HT-29 (cell line): ENCODE measurements around the gene NQO2. TPM values are rescaled to one million over a fixed set of nuclear protein-coding genes. Genes with fewer than 3 reads are reported as not detected.
A peak's percentile ranks its signal among the peaks of the same experiment; 100 is the strongest.
"Not testable (repeated sequence)": the region's sequence is repeated elsewhere in the genome, so short reads cannot be mapped to it uniquely, and the experiment has no call there.

Experiments
- DNase-seq: peaks from one replicate; pipeline ENCODE4 v3.0.0-alpha.2; 2015; ENCODE audit warnings: low spot score
- total RNA-seq: library from RNA; depleted of rRNA; stranded (reverse); fragments of >200 nt; shearing (Covaris generic); gene quantifications from 2 replicates; pipeline ENCODE4 v1.2.3, GENCODE V29; 2014

The NQO2 gene
- total RNA-seq, 1 experiment from 2014 or later = 24.4 TPM

DNA sequence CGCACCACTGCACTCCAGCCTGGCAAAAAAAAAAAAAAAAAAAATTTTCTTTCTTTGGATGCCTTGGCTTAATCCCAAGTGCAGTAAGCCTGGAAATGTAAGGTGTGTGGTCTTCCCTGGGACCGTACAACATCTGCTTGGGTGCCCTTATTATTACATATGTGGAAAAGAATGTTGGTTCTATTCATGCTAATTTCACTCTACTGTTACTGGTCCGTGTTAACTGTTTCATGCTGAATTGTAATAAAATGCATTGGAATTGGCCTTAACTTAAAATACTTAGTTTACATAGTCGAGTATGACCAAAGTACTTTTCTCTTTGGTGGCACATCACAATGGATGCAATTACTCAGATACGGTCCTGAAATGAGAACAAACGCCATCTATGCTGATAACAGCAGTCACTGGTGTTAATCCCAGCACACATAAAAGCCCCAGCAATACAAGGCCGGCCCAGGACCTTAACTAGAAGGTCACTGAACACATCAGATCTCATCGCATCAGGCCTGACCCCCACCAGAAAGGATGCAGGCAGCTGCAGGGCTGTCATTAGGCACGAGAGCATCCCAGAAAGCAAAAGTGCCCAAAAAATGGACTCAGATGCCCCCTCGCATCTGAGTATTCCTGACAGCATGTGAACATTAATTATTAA, 29.5 kb upstream of the NQO2 start:
- no peak for DNase-seq

DNA sequence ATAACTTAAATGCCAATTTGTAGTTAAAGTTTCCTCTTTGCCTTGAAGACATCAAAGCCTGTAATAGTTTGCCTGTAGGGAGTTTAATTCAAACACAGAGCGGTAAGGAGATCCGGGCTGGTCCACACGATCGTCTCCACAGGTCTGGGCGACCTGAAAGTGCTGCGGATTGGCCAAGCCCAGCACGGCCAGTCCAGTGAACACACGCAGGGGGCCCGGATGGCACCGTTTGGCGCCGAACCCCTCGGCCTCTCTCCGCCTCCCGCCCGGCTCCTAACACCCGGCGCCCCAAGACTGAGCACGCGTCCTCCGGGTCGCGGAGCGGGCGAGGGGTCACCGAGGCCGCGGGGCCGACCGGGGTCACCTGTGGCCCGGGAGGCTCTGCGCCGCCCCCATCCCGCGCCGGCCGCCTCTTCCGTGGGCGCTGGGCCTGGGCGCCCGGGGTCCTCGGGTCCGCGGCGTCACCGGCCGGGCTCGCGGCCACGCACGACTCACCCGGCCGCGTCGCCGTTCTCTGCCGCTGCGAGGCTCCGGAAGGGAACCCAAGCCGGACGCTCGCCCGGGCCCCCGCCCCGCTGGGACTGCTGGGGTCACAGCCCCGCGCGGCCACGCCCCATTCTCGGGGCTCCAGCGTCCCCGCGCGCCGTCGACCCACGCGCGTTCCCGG, 28.8 kb upstream of the NQO2 start:
- DNase-seq = peak; percentile 54

GRCh38 chr6:2971420-2972218, 28.1 kb upstream of the NQO2 start, which contains the start of gene SERPINB6:
SERPINB6 (minus strand) TSS chr6:2971567; CDS start chr6:2959332, 12,235 bp downstream.
- DNase-seq = peak; percentile 57

DNA sequence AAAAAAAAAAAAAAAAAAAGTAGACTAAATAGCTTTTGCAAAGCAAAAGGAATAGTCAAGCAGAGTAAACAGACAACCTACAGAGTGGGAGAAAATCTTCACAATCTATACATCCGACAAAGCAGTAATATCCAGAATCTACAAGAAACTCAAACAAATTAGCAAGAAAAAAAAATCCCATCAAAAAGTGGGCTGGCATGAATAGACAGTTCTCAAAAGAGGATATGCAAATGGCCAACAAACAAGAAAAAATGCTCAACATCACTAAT, 27.5 kb upstream of the NQO2 start:
- DNase-seq = not testable (repeated sequence)

DNA sequence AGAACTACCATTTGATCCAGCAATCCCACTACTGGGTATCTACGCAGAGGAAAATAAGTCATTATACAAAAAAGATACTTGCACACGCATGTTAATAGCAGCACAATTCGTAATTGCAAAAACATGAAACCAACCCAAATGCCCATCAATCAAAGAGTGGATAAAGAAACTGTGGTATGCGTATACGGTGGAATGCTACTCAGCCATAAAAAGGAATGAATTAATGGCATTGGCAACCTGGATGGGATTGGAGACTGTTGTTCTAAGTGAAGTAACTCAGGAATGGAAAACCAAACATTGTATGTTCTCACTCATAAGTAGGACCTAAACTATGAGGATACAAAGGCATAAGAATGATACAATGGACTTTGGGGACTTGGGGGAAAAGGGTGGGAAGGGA, 27.0 kb upstream of the NQO2 start:
- DNase-seq = not testable (repeated sequence)

DNA sequence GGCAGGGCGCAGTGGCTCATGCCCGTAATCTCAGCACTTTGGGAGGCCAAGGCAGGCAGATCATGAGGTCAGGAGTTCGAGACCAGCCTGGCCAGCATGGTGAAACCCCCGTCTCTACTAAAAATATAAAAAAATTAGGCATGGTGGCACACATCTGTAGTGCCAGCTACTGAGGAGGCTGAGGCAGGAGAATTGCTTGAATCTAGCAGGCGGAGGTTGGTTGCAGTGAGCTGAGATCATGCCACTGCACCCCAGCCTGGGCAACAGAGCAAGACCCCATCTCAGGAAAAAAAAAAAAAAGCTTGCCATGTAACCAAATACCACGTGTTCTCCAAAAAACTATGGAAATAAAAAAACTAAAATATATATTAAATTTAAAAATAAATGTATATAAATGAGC, 26.5 kb upstream of the NQO2 start:
- not testable (repeated sequence) for DNase-seq

- DNase-seq = no peak
Measured at GRCh38 chr6:2973676-2974075, 26.0 kb upstream of the NQO2 start.

- no peak for DNase-seq
Measured at GRCh38 chr6:2976060-2976459, 23.6 kb upstream of the NQO2 start.

DNA sequence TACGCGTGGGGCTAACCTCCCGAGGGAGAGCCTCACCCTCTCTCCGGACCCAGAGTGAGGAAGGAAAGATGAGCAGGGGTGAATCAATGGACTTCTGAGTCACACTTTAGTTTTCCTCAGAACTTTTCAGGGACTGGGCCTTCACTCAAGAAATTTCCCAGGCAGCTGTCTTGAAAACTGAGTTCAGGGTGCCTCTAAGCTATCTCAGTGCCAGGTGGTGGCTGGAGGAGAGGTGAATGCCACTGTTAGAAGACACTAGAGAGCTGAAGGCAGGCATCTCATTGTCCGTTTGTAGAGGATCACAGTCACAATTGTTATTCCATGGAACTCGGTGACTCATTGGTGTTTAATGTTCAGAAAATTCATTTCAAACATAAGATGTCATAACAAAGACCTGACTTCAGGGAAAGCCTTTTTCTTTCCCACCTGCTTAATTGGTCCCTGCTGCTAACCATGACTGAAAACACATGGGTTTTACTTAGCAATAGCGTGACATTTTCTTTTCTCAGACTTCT, 23.1 kb upstream of the NQO2 start:
- no peak for DNase-seq

GRCh38 chr6:2977290-2977689, 22.4 kb upstream of the NQO2 start:
- DNase-seq = no peak

DNA sequence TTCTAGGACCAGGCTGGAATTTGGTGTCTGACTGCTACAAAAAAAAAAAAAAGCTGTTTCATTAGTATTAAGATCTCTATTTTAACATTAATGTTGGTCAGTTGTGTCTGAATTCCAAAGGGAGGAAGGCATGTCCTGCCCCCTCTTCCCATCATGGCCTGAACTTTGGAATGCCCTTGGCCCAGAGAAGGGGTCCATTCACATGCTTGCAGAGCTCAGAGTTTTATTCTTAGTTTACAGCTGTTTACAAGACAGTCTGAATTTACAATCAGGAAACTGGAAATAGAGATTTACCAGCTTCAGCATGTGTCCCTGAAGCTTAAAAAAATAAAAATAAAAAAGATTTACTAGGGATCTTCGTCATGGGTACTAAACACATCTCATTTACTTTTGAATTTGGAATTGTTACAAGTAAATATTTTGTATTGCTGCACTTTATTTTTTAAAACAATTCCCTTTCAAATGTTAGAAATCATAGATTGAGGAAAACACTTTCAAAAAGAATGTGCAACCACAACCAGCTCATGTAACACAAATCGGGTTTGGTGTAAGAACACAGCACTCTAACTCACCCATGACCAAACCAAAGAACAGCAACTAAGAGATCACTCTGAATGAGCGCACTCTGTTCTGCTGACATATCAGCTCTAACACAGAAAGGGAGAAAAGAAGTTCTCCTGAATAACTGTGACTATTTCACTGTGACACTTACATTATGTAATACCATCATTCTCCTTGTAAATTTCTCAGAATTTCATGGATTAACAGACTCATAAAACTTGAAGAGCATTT, 21.7 kb upstream of the NQO2 start:
- no peak for DNase-seq

DNA sequence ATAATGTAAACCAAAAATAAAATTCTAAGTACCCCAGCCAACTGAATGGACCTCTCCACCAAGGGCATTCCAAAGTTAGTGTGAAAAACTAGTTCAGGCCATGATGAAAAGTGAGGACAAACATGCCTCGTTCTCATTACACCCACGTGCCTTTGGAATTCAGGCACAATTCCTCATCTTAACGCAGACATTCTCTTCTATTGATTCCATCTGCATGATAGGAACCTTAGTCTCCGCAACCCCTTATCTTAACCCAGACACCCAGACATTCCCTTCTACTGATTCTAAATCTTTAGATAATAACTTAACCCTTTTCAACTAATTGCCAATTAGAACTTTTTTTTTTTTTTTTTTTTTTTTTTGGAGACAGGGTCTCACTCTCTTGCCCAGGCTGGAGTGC, 20.8 kb upstream of the NQO2 start:
- no peak for DNase-seq

- DNase-seq = no peak
Measured at GRCh38 chr6:2979819-2980464, 19.8 kb upstream of the NQO2 start.

- no peak for DNase-seq
Measured at GRCh38 chr6:2980465-2980855, 19.2 kb upstream of the NQO2 start.

DNA sequence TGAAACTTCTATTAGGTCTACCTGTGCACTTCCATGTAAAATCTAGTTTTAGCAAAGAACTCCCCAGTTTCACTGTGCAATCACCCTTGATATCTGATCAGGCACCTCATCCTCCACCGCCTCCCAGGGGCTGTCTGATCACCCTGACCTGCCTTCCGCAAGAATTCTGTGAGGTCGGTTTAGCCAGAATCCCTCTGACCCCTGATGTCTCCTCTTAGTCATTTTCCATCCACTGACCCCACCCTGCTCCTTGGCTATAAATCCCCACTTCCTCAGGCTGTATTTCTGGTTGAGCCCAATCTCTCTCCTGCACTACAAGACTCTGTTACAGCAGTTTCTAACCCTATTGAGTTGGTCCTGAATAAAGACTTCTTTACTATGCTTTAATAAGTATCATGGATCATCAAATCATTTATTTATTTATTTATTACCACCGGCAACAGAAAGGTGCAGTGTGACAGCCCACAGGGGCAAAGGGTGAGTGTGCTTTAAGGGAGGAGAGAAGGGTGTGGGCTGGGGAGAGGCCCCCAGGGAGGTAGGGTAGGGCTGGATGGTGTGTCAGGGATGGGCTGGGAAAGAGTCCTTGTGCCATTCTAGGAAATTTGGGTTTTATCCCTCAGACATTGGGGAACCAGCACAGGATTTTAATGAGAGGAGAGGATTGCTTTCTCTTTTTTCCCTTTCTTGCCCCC, 17.1 kb upstream of the NQO2 start:
- peak; percentile 7 for DNase-seq

DNA sequence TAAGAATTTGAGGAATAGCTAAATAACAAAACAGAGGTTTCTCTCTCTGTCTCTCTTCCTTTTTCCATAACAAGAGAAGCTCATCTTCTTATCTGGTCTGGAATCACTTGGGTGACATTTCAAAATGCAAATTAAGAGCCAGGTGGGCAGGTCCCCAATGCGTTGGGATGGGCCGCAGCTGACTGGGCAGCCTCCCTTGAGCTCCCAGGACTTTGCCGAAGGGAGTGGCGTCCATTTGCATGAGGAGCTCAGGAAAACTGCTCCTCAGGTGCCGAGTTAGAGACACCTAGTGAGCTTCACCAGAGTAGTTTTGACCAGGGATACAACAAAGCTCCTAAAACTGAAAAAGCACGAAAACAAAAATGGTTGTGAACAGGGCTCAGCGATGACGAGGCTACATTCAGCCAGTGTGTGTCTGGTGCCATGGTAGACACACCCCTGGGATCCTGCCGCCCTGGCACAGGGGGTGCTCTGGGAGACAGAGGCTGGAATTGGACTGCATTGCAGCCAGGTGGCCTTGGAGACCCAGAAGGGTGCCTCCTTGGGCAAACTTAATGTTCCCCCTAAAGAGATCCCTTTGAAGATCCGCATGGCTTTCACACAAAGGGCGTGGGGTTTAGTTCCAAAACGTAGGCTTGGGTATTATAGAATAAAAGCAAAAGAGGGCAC, 14.8 kb upstream of the NQO2 start:
- DNase-seq = no peak

- peak; percentile 53 for DNase-seq
Measured at GRCh38 chr6:2986722-2987221, 12.9 kb upstream of the NQO2 start.

DNA sequence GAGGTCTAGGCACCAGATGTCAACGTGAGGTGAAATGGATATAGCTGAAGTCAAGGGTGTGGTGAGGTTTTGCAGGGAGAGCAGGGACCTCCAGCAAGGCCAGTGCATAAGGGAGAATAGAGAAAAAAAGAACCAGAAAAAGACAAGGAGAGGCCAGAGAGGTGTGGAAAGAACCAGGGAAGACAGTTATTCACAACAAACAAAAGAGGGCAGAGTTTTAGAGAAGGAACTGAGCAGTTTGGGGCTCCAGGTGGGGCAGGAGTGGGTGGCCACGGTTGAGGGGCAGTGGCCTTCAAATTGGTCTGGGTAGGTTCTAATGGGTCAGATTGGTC, 11.6 kb upstream of the NQO2 start:
- DNase-seq = no peak

- peak; percentile 90 for DNase-seq
Measured at GRCh38 chr6:2988426-2989331, 11.0 kb upstream of the NQO2 start.
